ENCODE measurements around the gene PPARD.

DNA sequence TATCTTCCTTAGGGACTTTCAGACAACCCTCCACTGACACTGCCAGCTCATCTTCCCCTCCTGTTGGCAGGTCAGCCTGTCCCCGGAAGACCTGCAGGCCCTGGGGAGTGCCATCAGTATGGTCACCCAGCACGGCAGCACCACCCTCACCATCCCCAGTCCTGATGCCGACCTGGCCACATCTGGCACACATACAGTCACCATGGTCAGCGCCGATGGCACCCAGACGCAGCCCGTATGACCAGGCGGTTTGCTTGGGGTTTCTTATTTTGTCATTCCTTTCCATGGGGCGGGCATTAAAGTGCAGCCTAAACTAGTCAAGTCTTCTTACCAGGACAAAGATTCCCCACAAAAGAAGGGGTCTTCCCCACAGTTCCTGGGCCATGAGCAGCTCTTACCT, 48.7 kb upstream of the PPARD start:
- TF ChIP-seq EZH2 (IDR thresholded peaks at IDR 0.05; ENCODE audit: insufficient read depth, poor library complexity, severe bottlenecking) (no peak), EZH2phosphoT487 (IDR thresholded peaks at IDR 0.05; ENCODE audit: insufficient read depth, low read depth) (no peak)
